Measurements from ENCODE around the gene JAKMIP1.
"Not testable (repeated sequence)": the region's sequence is repeated elsewhere in the genome, so short reads cannot be mapped to it uniquely, and the experiment has no call there.

The JAKMIP1 gene

DNA sequence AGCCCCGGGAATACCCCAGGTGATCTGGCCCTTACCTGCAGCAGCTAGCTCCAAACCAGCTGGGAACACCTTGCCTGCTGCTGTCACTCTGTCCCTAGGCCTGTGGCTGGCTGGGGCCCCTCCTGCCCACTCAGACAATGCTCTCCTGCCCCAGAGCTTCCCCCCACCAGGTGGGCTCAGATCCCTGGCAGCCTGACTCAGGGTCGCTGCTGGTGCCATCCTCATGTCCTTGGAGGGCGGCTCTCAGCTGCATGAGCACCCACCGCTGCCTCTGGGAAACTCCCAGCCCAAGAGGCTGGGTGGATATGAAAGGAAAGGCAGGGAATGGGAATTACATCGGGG is 197.9 kb downstream of the JAKMIP1 start:
- no peak for DNase-seq

DNA sequence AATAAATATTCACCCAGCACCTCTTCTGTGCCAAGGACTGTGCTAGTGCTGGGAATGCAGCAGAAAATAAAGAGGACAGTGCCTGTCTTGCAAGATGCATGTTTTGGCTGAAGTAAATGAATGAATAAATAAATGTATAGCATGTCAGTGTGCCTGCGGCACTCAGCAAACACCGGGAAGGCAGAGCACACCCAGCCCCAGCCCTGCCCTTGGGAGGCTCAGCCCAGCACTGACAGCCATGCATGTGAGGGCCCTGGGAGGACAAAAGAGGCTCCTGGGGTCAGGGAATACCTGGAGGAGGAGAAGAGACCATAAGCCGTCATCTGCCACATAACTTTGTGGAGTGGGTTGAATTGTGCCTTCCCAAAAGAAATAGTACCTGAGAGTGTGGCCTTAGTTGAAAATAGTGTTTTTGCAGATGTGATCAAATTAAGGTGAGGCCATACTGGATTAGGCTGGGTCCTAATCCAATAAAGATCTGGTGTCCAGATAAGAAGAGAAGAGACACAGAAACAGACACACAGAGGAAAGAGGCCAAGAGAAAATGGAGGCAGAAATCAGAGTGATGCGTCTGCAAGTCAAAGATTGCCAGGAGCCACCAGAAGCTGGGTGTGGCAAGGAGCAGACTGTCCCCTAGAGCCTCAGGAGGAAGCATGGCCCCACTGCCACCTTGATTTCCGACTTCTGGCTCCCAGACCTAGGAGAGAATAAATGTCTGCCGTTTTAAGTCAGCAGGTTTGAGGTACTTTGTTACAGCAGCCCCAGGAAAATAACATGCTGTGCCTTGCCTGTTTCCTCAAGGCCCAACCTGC is 198.5 kb downstream of the JAKMIP1 start:
- DNase-seq = no peak

DNA sequence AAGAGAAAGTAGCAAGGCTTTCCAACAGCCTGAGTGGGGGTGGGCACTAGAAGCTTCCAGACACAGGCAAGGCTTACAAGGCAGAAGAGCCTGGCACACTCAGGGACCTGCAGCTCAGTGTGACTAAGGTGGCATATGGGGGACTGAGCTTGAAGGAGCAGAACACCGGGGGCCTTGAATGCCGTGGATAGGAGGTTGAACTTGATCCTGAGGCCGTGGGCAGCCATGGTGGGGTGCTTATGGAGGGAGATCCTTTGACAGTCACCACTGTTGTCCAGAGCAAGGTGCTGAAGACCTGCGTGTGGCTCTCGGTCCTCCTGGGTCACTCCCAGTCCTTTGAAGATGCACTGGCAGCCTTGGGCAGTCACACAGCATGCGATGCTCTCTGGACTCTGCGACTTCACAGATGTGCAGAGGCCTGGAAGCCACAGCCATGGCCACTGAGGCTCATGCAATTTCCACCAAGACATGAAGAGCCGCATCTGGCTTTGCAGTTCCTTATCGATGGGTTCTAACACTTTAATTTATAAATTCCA is 200.5 kb downstream of the JAKMIP1 start:
- no peak for DNase-seq

DNA sequence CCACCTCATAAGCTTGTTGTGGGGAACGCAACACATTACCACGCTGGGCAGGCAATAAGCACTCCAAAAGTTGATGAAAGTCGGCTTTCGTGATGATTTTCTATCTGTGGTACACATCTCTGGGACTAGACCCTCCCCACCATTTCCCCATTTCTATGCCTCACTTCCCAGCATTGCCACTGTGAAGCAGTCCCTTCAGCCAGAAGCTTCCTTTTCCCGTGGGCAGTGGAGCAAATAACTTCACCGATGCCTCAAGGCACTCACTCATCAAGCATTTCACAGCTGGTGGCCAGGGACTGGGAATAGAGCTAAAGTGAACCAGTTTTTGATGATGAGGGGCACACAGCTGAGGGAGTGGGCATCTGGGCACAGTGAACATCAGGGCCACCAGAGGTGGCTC is 201.0 kb downstream of the JAKMIP1 start:
- no peak for DNase-seq

DNA sequence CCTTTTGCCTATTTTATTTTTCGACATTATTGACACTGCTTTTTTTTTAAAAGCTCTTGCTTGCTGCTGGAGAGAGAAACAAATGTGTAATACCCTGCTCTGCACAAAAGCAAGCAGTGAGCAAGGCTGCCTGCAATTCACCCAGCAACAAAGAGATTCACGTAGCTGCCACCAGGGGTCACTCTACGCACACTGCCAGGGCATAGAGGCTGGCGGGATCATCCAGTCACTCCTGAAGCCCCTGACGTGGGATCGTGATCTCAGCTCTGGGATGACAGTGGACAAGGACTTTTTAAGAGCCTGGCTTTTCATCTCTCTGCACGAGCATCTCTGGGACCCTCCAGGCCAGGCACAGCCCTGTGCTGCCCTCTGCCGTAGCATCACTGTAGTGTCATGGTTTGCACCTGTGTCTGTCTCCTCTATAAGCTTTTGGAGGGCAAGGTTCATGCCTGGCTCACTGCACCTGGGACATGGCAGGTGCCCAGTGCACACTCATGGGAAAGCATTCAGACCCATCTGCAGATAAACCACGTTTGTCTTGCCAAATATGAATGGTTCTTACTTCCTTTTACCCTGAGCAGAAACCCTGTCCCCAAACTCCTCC is 201.9 kb downstream of the JAKMIP1 start:
- peak; percentile 42 for DNase-seq

DNA sequence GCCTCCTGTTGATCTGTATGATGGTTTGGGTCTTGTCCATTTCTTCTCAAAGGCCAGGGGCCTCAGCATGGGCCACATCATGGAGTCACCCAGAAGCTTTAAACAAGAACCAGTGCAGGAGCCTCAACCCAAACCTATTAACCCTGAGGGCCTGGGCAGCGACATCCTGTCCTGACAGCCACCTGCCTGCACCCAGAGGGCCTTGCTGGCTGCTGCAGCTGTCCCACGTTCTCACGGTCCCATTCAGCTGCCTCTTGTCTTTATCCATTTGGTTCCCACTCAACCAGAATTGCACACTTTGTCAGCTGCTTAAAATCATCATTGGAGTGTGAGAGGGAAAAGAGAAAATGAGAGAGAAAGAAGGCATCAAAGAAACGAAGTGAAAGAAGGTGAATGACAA is 203.7 kb downstream of the JAKMIP1 start:
- no peak for DNase-seq

DNA sequence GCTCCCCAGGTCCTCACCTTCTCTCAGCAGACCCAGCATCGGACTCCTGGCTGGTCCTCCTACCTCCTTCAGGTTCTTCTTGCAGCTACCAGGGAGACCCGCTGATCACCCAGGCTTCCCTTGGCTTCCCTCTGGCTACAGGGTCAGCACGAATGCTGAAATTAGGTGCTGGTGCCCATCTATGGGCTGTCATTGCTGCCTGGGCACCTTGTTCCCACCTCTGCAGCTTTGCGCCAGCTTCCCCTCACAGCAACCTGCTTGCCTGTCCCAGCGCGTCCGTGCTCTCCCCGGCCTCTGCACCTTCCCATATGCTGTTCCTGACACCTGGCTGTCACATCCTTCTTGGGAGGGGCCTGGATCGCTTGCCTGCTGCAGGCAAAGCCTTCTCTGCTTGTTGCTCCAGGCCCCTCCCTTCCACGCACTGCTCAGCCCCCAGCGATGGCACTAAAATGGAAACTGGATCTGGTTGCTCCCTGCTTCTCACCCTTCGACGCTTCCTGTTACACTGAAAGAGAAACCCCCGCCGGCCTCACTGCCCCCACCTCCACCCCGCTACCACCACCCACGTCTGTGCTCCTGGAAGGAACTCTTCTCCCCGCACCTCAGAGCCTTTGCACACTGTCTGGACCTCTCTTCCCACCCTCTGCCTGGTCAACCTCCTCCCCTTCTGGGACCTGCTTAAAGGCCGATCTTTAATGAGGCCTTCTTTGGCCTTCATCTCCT is 204.3 kb downstream of the JAKMIP1 start:
- no peak for DNase-seq

DNA sequence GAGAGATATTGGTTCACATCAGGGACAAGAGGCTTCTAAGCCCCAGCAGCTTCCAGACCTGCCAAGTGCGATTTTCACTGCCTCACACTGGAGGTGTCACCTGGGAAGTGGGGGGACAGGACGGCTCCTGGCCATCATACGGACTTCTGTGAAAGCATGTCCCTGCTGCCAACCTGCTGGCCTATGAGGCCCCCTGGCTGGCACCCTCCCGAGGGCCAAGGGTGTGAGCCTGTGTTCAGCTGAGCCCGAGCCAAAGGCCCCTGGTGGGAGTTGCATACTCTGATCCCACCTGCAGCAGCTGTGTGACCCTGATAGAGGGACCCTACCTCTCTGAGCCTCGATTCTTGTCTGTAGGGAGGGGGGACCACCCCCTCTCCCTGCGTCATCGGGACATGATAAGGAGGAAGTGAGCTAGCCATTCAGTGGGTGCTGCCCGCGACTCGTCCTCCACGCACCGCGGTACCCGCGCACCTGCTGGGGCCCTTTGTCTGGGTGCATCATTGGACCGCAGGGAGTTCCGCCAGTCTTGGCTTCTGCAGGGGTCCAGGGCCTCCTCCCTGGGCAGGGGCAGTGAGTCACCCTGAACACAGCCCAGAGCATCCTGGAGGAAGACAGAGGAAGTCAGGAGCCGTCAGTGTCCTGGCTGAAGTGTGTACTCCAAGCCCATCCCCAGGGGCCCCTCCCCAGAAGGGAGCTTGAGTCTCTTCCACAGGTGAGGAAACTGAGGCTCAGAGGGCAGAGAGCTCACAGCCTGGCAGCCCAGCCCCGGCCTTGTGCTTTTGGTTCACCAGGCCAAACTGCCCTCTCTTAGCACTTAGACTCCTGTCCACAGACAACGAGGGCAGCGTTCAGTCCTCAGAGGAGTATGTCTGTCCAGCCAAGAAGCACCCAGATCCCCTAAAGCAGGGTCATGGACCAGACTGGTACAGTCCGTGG is 206.2 kb downstream of the JAKMIP1 start:
- DNase-seq = no peak

DNA sequence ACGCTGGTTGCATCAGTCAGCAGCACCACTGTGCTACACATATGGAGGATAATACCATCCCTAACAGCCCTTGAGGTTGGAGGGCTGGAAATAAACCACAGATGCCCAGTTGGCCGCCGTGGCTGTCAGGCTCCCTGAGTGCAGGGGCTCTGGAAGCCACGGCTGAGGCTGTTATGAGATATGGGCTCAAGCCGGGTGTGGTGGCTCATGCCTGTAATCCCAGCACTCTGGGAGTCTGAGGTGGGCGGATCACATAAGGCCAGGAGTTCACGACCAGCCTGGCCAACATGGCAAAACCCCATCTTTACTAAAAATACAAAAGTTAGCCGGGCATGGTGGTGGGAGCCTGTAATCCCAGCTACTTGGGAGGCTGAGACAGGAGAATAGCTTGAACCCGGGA is 207.0 kb downstream of the JAKMIP1 start:
- DNase-seq = not testable (repeated sequence)

DNA sequence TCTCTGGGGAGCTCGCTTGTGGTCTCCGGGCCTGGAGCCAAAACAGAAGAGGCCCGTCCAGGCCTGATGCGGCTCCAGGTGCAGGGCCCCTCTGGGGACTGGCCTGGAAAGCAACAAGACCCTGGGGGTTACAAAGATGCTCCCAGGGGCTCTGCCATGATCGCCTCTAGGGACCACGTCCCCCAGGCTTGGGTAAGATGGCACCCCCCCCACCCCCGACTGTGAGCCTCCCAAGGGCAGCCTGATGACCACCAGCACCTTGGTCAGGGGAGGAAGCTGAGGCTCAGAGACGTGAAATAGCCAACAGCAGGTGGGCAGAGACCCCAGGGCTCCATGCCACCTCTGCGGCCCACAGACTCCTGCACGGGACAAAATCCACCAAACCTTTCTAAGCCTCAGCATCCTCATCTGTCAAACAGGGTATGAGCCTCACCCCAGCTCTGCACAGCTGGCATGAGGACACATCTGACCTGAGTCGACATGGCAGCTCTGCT is 207.5 kb downstream of the JAKMIP1 start:
- no peak for DNase-seq

DNA sequence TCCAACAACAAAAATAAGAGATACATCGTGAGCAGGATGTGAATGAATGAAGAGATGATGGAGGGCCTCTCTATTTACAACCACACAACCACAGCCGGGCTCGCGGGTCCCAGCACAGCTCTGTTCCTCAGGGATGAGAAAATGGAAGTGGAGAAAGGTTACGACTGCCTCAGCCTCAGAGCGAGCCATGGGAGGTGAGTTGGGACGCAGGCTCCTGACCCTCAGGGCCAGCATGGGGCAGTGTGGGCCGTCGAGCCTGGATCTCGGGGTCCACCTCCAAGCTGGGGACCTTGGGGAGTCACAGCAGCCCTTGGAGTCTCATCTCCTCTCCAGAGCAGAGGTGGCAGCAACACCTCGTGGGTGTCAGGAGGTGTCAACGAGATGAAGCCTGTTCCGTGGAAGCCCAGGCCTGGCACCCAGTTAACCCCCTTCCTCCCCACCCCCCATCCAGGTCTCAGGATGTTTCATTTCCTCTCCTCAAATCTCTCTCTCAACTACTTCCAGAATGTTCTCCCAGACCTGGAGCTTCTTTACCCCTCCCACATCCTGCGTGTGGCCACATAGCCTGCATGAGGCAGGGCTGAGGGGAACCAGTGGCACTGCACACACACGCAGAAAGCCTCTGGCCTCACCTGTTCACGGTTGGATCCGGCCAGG is 208.1 kb downstream of the JAKMIP1 start:
- DNase-seq = no peak

DNA sequence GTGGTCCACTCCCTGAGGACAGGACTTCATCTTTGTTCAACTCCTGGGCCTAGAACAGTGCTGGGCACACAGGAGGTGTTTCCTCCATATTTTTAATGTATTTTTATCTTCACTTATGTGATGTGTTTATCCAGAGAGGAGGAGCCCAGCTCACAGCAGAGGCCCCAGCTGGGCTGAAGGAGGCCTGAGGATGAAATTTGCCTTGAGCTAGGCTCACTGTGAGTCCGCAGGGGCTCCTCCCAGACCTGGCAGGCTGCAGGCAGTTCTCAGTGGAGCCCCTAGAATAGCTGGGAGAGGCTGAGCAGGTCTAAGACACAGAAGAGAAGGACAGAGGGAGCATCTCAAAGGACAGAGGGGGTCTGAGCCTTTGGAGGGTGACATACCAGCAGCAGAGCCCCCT is 208.9 kb downstream of the JAKMIP1 start:
- DNase-seq = no peak

DNA sequence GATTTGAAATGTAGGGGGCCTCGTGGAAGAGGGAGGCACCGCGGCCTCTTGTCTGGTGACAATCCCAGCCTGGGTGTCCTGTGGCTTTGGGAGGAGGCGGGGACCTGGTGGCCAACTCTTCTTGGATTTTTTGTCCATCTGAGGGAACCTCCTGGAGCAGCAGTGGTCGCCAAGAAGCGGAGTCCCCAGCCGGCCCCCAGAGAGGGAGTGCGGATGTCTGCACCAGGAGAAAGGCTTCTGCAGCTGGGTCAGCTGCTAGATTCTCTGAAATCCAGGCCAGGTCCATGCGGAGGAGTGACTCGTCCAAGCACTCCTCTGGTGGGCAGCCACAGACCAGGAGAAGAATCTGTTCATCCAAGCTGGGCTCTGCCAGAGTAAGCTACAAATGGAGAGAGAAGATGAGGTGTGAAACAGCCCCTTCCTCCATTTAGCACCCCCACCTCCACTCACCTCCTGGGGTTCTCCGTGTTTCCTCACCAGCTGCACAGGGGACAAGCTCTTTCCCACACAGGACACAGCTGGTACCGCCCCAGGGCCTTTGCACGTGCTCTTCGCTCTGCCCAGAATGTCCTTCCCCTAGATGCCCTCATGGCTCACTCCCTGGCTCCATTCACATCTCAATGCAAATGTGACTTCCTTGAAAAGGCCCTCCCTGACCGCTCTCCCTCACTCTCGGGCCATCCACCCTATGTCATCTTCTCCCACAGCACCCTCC is 209.7 kb downstream of the JAKMIP1 start:
- DNase-seq = no peak

DNA sequence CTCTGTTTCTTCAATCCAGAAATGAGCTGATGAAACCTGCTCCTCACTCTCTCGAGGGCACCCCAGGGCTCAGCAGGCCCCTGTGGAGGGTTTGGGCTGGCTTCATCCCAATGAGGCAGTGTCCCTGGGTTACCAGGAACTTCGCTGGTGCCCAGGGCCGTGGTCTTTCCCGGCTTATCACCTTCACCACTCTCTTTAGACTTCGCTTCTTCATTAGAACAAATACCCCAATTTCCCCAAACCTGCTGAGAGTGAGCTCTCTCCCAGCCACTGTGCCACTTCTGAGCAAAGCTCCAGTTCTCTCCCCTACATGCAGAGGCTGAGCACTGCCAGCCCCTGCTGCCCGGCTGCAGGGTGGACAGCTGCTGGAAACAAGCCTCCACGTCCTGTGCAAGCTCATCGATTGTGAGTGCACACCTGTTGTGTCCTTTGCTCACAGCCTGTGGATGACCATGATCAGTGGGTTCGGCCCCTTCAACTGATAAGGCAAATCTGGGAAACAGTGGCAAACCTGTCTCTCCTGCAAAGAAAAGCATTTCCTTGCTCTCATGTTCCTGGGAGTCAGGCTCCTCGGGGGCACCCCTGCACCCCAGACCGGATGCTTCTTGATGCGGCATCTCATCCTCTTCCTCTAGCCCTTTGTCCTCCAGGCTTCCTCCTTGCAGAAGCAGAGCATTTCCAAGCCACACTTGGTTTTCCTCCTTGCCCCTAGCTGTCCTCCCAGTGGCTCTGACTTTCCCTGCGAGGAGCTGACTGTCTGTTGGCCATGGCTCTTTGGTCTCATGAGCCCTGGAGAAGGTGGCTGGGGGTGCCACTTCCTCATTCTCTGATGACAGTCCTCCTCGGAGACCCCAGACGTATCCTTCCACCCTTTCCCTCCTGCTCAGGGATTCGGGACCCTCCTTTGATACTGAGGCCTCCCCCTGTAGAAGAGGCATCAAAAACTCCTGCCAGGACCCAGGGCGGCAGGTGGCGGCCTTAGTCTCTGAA is 210.8 kb downstream of the JAKMIP1 start:
- no peak for DNase-seq

DNA sequence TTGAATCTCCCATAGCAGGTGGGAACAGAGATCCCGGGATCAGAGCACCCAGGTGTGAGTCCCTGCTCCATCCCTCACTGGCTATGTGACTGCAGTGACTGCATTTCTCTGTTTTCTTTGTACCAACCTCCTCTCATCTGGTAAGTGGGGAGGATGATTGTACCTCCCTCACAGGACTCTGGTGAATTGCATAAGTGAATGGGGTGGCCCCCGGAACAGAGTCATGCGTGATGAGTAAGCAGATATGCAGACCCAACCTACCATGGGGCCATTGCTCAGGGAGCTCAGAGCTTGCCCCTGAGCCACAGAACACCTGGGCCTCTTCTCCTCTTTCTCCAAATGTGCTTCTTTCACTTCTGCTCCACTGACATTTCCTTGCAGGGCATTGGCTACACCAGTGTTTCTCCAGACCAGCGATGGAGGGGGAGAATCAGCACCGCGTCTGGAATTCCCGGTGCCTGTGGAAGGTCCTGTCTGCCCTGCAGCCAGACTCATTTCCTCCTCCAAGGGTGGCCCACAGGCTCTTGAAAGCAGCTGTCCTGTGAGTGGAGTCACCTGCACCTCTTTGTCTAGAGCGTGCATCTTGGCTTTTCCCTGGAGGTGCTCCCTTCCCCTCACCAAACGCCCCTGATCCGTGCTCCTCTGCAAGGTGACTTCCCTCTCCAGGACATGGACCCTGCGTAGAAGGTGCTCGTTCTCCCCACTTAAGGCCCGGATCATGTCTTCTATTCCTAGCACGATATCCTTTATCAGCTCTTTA is 212.1 kb downstream of the JAKMIP1 start:
- no peak for DNase-seq

DNA sequence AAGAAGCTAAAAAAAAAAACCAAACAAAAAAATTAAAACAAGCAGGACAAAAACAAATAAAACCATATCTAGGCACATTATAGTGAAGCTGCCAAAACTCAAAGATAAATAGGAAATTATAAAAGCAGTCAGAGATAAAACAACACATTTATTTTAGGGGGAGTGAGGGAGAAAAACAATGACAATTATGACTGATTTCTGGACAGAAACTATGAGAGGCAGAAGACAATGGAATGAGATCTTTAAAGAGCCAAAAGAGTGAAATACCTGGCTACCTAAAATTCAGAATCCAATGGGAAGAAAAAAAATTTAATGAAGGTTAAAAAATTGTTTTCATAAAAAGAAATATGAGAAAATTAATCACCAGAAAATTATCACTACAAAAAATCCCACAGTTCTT is 215.5 kb downstream of the JAKMIP1 start:
- DNase-seq = no peak

DNA sequence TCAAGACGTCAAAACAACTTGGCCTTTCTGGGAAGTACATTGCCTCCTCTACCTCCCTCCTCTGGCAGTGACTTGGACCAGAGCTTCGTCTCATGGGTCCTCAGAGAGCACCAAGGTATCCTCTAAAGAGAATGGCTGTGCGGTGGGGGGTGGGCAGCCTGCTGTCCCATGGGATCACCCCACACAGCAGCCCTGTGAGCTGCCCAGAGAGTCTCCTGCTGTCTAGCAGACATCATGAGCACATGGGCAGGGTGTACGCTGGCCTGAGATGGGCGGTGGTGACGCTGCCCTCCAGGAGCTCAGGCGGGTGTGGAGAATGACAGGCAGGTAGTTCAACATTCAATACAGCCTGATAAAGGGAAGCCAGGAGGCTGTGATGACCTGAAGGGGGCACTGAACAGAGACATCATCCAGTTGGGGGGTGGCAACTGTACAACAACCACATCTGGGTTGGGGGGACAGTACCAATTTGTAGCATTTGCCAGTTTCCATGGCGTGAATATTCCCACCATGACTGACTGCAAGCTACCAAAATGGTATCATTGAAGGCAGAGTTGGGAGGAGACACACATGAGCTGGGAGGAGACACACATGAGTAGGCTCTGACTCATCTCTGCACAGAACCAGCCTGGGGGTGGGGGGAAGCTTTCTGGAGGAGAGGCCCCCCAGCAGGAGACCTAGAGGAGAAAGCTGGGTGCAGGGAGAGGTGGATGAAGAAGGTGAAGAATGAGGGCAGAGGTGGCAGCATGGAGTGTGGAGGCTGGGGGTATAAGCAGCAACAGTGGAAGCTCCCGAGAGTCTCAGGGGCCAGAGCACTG is 218.0 kb downstream of the JAKMIP1 start:
- DNase-seq = no peak

DNA sequence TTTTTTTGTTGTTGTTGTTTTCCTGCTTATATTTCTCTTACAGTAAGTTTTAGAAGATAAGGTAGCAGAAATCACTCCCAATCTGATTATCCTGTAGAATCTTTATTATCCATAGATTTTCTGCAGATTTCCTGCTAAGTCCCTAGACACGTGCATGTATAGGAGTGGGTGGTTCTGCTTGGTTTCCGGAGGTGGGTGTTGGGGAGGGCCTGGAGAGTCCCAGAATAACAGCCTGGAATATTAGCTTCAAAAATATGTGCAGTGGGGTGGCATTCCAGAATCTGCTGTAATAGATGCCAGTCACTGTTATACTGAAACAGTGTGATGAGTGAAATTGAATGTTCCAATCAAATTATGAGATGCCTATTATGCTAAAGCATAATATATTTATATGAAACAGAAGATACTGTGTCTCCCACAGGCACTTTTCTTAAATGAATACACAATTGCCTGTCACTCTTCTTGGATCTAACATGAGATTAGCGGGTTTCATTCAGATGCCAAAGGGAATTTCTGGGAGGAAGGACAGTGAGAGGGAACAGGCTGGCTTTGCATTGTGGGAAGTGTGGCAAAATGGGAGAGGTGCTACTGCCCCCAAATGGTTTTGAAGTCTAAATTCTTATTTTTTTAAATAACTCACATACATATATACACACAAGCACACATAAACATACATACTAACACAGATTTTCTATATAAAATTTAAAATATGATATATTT is 219.8 kb downstream of the JAKMIP1 start:
- no peak for DNase-seq

All from fibroblast of upper back skin (primary cell).